ENCODE measurements around the gene BTF3.
A peak's percentile ranks its signal among the peaks of the same experiment; 100 is the strongest.

The BTF3 gene

GRCh38 chr5:73525606-73526203 lies 27.5 kb downstream of the BTF3 start:
- no peak for DNase-seq

- DNase-seq = no peak
Measured at GRCh38 chr5:73528248-73528647, 30.0 kb downstream of the BTF3 start.

GRCh38 chr5:73529081-73529480 lies 30.8 kb downstream of the BTF3 start:
- no peak for DNase-seq

- no peak for DNase-seq
Measured at GRCh38 chr5:73531356-73531755, 33.1 kb downstream of the BTF3 start.

- DNase-seq = no peak
Measured at GRCh38 chr5:73532195-73532594, 34.0 kb downstream of the BTF3 start.

GRCh38 chr5:73534011-73534644 lies 35.9 kb downstream of the BTF3 start:
- no peak for DNase-seq

GRCh38 chr5:73534971-73535370 lies 36.7 kb downstream of the BTF3 start:
- DNase-seq = no peak

GRCh38 chr5:73539730-73540129 lies 41.5 kb downstream of the BTF3 start:
- DNase-seq = no peak

- no peak for DNase-seq
Measured at GRCh38 chr5:73540192-73540591, 42.0 kb downstream of the BTF3 start.

- no peak for DNase-seq
Measured at GRCh38 chr5:73542020-73542419, 43.8 kb downstream of the BTF3 start.

GRCh38 chr5:73544429-73545402 lies 46.5 kb downstream of the BTF3 start:
- peak; percentile 87 for DNase-seq

- no peak for DNase-seq
Measured at GRCh38 chr5:73545403-73545779, 47.1 kb downstream of the BTF3 start.

- no peak for DNase-seq
Measured at GRCh38 chr5:73550016-73550415, 51.8 kb downstream of the BTF3 start.

GRCh38 chr5:73552642-73553041 lies 54.4 kb downstream of the BTF3 start:
- DNase-seq = no peak

All from NCI-H1436 treated with DMSO at 0.1 percent for 48 hours (cell line).